OCI-LY7 (cell line): ENCODE data around the gene SLC25A25. TPM values are rescaled to one million over a fixed set of nuclear protein-coding genes. Genes with fewer than 3 reads are reported as not detected.

Experiments used
- BruUV-seq: library from RNA; stranded (reverse); fragments of 400-500 nt; replicated peaks from 2 replicates; lab custom pipeline; 2021; lab: Mats Ljungman, UMichigan
- CTCF ChIA-PET: fragments of 300-600 bp; sonication (Branson Sonifier 250); formaldehyde crosslinking; loops from one replicate; lab custom pipeline; 2022; ENCODE audit warnings: antibody characterized with exemption; ENCODE audit not compliant: unreplicated experiment; lab: Charles Lee
- POLR2A ChIA-PET: fragments of 300-600 bp; sonication (Branson Sonifier 250); formaldehyde crosslinking; loops from one replicate; lab custom pipeline; 2022; ENCODE audit warnings: antibody characterized with exemption; lab: Charles Lee
- DNase-seq: peaks from one replicate; pipeline ENCODE4 v3.0.0-alpha.2; 2015; ENCODE audit warnings: low spot score
- H2AFZ ChIP-seq: fragments of 200-600 bp; sonication (generic), shearing (Covaris generic); 2 replicates; pipeline ENCODE4 v1.6.1; 2014; ENCODE audit warnings: mild to moderate bottlenecking, antibody characterized with exemption, low read length, moderate library complexity
- H3K27ac ChIP-seq: fragments of 200-600 bp; sonication (generic); 2 replicates; pipeline ENCODE4 v1.5.1; 2014; ENCODE audit warnings: mixed run types, low read depth, mild to moderate bottlenecking, moderate library complexity, low read length, inconsistent platforms; ENCODE audit not compliant: poor library complexity, severe bottlenecking
- H3K36me3 ChIP-seq: fragments of 200-600 bp; sonication (generic); 2 replicates; pipeline ENCODE4 v1.6.1; 2014; ENCODE audit warnings: mild to moderate bottlenecking, antibody characterized with exemption, low read length, moderate library complexity, mixed read lengths; ENCODE audit not compliant: insufficient read depth
- H3K4me1 ChIP-seq: fragments of 200-600 bp; sonication (generic); 2 replicates; pipeline ENCODE4 v1.5.1; 2014; ENCODE audit warnings: mild to moderate bottlenecking, low read length; ENCODE audit not compliant: insufficient read depth, poor library complexity, severe bottlenecking
- H3K4me2 ChIP-seq: fragments of 200-600 bp; sonication (generic); 2 replicates; pipeline ENCODE4 v1.6.1; 2014; ENCODE audit warnings: mild to moderate bottlenecking, low read length
- H3K4me3 ChIP-seq: fragments of 200-600 bp; sonication (generic); 2 replicates; pipeline ENCODE4 v1.5.1; 2014; ENCODE audit warnings: mild to moderate bottlenecking, low read depth, low read length; ENCODE audit not compliant: poor library complexity, severe bottlenecking
- H3K79me2 ChIP-seq: fragments of 200-600 bp; sonication (generic); 2 replicates; pipeline ENCODE4 v1.6.1; 2016; ENCODE audit warnings: low read depth, mild to moderate bottlenecking, low read length, moderate library complexity, mixed read lengths; ENCODE audit not compliant: insufficient read depth
- H3K9me2 ChIP-seq: fragments of 200-600 bp; sonication (generic); 2 replicates; pipeline ENCODE4 v1.6.1; 2016; ENCODE audit warnings: mild to moderate bottlenecking, low read length, mixed read lengths; ENCODE audit not compliant: insufficient read depth
- H3K9me3 ChIP-seq: fragments of 200-600 bp; sonication (generic); 2 replicates; pipeline ENCODE4 v1.6.1; 2014; ENCODE audit warnings: mild to moderate bottlenecking, mixed run types, low read length, mixed read lengths
- H4K20me1 ChIP-seq: fragments of 200-600 bp; sonication (generic); 2 replicates; pipeline ENCODE4 v1.6.1; 2014; ENCODE audit warnings: mild to moderate bottlenecking, antibody characterized with exemption, low read length, moderate library complexity, mixed read lengths; ENCODE audit not compliant: insufficient read depth
- EZH2phosphoT487 ChIP-seq: fragments of 200-600 bp; sonication (generic); IDR thresholded peaks from 2 replicates; pipeline ENCODE4 v1.6.1; 2018; ENCODE audit warnings: low read depth, borderline replicate concordance, mild to moderate bottlenecking, mixed run types, antibody characterized with exemption, low read length, moderate library complexity, mixed read lengths
- intact Hi-C: fragments of 100-400 bp; cut with micrococcal nuclease; formaldehyde crosslinking; loops from one replicate; pipeline ENCODE4 v1.10.0; 2022; ENCODE audit not compliant: unreplicated experiment
- total RNA-seq, 2 experiments: library from RNA; depleted of rRNA in 1 of 2; stranded (reverse); fragments of >200 nt in 1 of 2; shearing (Covaris generic) in 1 of 2; gene quantifications; 2 replicates each; pipeline ENCODE4 v1.2.3, GENCODE V29; 2014 to 2022
- TF ChIP-seq, protein P1 (sequence below): fragments of 200-600 bp; sonication (generic); conservative IDR thresholded peaks from 2 replicates; pipeline ENCODE4 v1.5.1; 2014; ENCODE audit warnings: mild to moderate bottlenecking, antibody characterized with exemption, low read length, moderate library complexity, mixed read lengths

SLC25A25 gene
- total RNA-seq, 2 experiments from 2014 or later, result 17.6 to 21.4 TPM

DNA sequence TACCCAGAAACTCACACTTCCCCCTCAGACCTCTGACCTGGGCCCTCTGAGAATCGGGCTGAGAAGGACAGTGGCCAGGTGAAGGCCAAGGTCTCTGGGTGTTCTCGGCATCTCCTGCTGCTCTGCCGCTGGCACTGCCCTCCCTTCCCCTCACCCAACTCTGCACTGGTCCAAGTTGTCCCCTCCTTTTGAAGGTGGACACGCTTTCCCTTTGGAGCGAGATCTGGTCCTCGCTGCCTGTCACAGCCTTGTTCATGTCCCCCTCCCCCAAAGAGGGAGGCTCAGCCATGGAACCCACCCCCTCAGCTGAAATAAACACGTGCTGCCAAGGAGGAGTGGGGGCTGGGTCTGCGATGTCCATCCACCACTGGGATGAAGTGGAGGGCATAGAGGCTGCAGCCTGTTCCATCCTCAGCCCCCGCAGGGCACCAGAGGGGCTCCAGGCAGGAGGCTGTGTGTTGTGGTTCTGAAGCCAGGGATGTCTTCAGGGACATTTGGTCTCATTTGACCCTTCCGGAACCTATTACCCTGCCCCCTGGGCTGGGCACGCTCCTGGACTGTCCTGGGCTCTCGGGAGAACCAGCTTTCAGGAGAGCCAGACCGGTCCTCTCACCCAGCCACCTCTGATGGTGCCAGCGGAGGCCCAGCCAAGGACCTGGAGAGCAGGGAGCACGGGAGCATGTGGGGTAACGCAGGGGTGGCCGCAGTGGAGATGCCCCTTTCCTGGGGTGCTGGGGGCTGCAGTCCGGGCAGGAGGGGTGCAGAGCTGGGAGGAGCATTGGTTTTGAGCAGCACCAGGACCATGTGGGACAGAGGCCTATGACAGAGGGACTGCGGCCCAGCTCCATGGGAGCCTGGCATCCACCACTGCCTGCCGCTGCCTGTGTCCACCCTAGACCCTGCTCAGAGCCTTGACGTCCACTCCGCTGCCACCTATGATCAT, 76.5 kb downstream of the SLC25A25 start:
- intact Hi-C loops, result no loop called here
- no peaks in the 10 kb centered on the region for H3K79me2 ChIP-seq
- H3K9me3 ChIP-seq, result no peaks in the 10 kb centered on the region
- no peaks in the 10 kb centered on the region for H3K9me2 ChIP-seq
- no peaks in the 10 kb centered on the region for H3K36me3 ChIP-seq
- H3K4me2 ChIP-seq, result no peak overlapping the region
- no peak overlapping the region for H3K4me3 ChIP-seq
- POLR2A ChIA-PET, result no interaction called here
- TF ChIP-seq, protein P1, sequence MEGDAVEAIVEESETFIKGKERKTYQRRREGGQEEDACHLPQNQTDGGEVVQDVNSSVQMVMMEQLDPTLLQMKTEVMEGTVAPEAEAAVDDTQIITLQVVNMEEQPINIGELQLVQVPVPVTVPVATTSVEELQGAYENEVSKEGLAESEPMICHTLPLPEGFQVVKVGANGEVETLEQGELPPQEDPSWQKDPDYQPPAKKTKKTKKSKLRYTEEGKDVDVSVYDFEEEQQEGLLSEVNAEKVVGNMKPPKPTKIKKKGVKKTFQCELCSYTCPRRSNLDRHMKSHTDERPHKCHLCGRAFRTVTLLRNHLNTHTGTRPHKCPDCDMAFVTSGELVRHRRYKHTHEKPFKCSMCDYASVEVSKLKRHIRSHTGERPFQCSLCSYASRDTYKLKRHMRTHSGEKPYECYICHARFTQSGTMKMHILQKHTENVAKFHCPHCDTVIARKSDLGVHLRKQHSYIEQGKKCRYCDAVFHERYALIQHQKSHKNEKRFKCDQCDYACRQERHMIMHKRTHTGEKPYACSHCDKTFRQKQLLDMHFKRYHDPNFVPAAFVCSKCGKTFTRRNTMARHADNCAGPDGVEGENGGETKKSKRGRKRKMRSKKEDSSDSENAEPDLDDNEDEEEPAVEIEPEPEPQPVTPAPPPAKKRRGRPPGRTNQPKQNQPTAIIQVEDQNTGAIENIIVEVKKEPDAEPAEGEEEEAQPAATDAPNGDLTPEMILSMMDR, result no peak
- no peak for TF ChIP-seq EZH2phosphoT487
- CTCF ChIA-PET, result no interaction called here
- H4K20me1 ChIP-seq, result no peaks in the 10 kb centered on the region
- H3K27ac ChIP-seq, result no peak overlapping the region
- no peaks in the 10 kb centered on the region for H3K4me1 ChIP-seq
- no peak overlapping the region for H2AFZ ChIP-seq
- no TSS peak for BruUV-seq
- DNase-seq, result no peak

DNA sequence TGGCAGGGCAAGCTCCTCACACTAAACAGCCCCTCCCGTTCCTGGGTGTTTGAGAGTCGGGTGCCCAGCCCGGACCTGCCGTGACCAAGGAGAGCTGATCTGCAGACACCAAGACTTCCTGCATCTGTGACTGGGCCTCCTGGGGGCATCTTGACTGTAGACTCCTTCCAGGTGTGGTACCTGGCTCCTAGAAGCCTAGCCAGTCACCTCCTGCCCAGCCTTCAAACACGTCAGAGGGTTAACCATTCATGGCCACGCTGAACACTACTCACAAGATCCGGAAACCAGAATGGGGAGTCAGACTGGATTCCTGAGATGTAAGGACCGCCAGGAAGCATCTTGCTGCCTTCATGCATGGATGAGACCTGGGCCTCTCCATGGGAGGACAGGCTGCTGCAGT, 77.5 kb downstream of the SLC25A25 start:
- H3K4me2 ChIP-seq, result no peak overlapping the region

More for the DNA sequence above, 77.5 kb downstream of the SLC25A25 start:
- POLR2A ChIA-PET, result no interaction called here
- intact Hi-C loops, result no loop called here
- no peaks in the 10 kb centered on the region for H3K4me1 ChIP-seq
- no peak overlapping the region for H3K27ac ChIP-seq
- H3K4me3 ChIP-seq, result no peak overlapping the region
- H3K79me2 ChIP-seq, result no peaks in the 10 kb centered on the region
- no TSS peak for BruUV-seq
- H3K9me2 ChIP-seq, result no peaks in the 10 kb centered on the region
- CTCF ChIA-PET, result no interaction called here
- no peaks in the 10 kb centered on the region for H3K36me3 ChIP-seq
- DNase-seq, result no peak
- H2AFZ ChIP-seq, result no peak overlapping the region
- H3K9me3 ChIP-seq, result no peaks in the 10 kb centered on the region
- TF ChIP-seq EZH2phosphoT487, result no peak
- TF ChIP-seq, protein P1, result no peak
- no peaks in the 10 kb centered on the region for H4K20me1 ChIP-seq
